ENCODE results near the gene COMMD8.

DNA sequence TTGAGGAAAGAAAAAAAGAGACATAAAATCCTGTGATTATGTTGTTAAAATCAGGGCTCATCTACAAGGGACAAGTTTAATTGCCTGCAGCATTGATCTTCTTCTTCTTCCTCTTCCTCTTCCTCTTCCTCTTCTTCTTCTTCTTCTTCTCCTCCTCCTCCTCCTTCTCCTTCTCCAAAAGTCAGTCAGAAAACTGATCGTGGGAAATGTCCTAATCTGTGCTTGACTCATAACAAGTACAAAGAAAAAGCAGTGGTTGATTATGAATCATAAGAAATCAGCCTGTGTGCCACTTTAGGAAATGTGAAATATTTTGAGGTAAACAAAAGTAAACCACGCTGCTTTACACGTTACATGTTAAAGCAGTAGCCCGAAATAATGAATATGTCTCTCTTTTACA lies 18.8 kb upstream of the COMMD8 start:
- TF ChIP-seq, protein P1, sequence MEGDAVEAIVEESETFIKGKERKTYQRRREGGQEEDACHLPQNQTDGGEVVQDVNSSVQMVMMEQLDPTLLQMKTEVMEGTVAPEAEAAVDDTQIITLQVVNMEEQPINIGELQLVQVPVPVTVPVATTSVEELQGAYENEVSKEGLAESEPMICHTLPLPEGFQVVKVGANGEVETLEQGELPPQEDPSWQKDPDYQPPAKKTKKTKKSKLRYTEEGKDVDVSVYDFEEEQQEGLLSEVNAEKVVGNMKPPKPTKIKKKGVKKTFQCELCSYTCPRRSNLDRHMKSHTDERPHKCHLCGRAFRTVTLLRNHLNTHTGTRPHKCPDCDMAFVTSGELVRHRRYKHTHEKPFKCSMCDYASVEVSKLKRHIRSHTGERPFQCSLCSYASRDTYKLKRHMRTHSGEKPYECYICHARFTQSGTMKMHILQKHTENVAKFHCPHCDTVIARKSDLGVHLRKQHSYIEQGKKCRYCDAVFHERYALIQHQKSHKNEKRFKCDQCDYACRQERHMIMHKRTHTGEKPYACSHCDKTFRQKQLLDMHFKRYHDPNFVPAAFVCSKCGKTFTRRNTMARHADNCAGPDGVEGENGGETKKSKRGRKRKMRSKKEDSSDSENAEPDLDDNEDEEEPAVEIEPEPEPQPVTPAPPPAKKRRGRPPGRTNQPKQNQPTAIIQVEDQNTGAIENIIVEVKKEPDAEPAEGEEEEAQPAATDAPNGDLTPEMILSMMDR (IDR thresholded peaks at IDR 0.05): no peak
- TF ChIP-seq POLR2A (IDR thresholded peaks at IDR 0.05): no peak

Measured in heart left ventricle (tissue), 13 donors.